HepG2 (cell line): ENCODE measurements around the gene PCDH12. TPM values are rescaled to one million over a fixed set of nuclear protein-coding genes. Genes with fewer than 3 reads are reported as not detected.
A peak's percentile ranks its signal among the peaks of the same experiment; 100 is the strongest.

Source experiments
- BORCS8-MEF2B ChIP-seq: sonication (generic); formaldehyde crosslinking; IDR thresholded peaks from 2 replicates; pipeline ENCODE4 v1.8.0; 2022; ENCODE audit warnings: mild to moderate bottlenecking, missing genetic modification reagents
- EHMT2 ChIP-seq: fragments of 200-600 bp; sonication (generic); IDR thresholded peaks from 2 replicates; pipeline ENCODE4 v1.7.0; 2017; ENCODE audit warnings: antibody characterized with exemption, low read depth, low read length, borderline replicate concordance
- EP300 ChIP-seq, 3 experiments: sonication (generic) in 1 of 3; formaldehyde crosslinking in 1 of 3; IDR thresholded peaks; 2 replicates each; pipeline versions ENCODE4 v1.5.1 to v1.6.1; 2011 to 2020; ENCODE audit warnings: low read depth in 2 of 3, low read length in 2 of 3, borderline replicate concordance in 1 of 3, improper control_type of control experiment in 1 of 3, mild to moderate bottlenecking in 1 of 3, missing genetic modification reagents in 1 of 3, moderate library complexity in 1 of 3
- PITX1 ChIP-seq: sonication (generic); formaldehyde crosslinking; IDR thresholded peaks from 2 replicates; pipeline ENCODE4 v1.5.1; 2020; ENCODE audit warnings: mild to moderate bottlenecking, missing genetic modification reagents
- PRPF4 ChIP-seq: fragments of 200-400 bp; formaldehyde crosslinking; IDR thresholded peaks from 2 replicates; pipeline ENCODE4 v1.6.1; 2016; ENCODE audit warnings: low read length, low read depth; ENCODE audit not compliant: poor library complexity, severe bottlenecking
- SRY ChIP-seq: sonication (generic); formaldehyde crosslinking; IDR thresholded peaks from 2 replicates; pipeline ENCODE4 v1.8.0; 2022; ENCODE audit warnings: mild to moderate bottlenecking, missing genetic modification reagents
- ZBTB42 ChIP-seq: sonication (generic); formaldehyde crosslinking; IDR thresholded peaks from 2 replicates; pipeline ENCODE4 v1.5.0; 2020; ENCODE audit warnings: mild to moderate bottlenecking, missing genetic modification reagents
- ZEB1 ChIP-seq: IDR thresholded peaks from 2 replicates; pipeline ENCODE4 v1.6.1; 2012; ENCODE audit warnings: mild to moderate bottlenecking, low read depth, inconsistent platforms; ENCODE audit not compliant: insufficient replicate concordance
- ZNF501 ChIP-seq: sonication (generic); formaldehyde crosslinking; IDR thresholded peaks from 2 replicates; pipeline ENCODE4 v1.5.1; 2020; ENCODE audit warnings: mild to moderate bottlenecking, moderate library complexity, missing genetic modification reagents
- ZNF562 ChIP-seq: sonication (generic); formaldehyde crosslinking; IDR thresholded peaks from 2 replicates; pipeline ENCODE4 v1.8.0; 2022; ENCODE audit warnings: missing genetic modification reagents, borderline replicate concordance
- ZNF616 ChIP-seq: sonication (generic); formaldehyde crosslinking; IDR thresholded peaks from 2 replicates; pipeline ENCODE4 v1.5.0; 2020; ENCODE audit warnings: low read depth, mild to moderate bottlenecking, missing genetic modification reagents
- ZNF629 ChIP-seq: sonication (generic); formaldehyde crosslinking; conservative IDR thresholded peaks from 2 replicates; pipeline ENCODE4 v1.5.0; 2020; ENCODE audit warnings: missing genetic modification reagents
- ZNF713 ChIP-seq: sonication (generic); formaldehyde crosslinking; IDR thresholded peaks from 2 replicates; pipeline ENCODE4 v1.4.0; 2020; ENCODE audit warnings: mild to moderate bottlenecking, missing genetic modification reagents
- polyA plus RNA-seq, 8 experiments: library from polyadenylated mRNA; depleted of rRNA in 3 of 8; stranded (reverse) in 7 of 8; unstranded in 1 of 8; fragments of >200 nt; fragmentation: Illumina TruSeq in 4 of 8; extraction: Trizol in 4 of 8; gene quantifications; 2 replicates each; pipeline versions ENCODE4 v1.2.1 to v1.2.3, GENCODE V29; 2011 to 2016; ENCODE audit warnings: low read depth in 4 of 8, missing spikeins in 1 of 8, mixed read lengths in 1 of 8; ENCODE audit not compliant: insufficient read depth in 1 of 8
- total RNA-seq, 5 experiments: library from RNA; depleted of rRNA; stranded (reverse); fragments of >200 nt; fragmentation: Illumina TruSeq; extraction: Trizol; gene quantifications; 2 replicates each; pipeline ENCODE4 v1.2.3, GENCODE V29; 2016; ENCODE audit warnings: low read depth in 1 of 5
- TF ChIP-seq, protein P1 (sequence below), 2 experiments: sonication (generic) in 1 of 2; formaldehyde crosslinking in 1 of 2; IDR thresholded peaks; 2 replicates each; pipeline versions ENCODE4 v1.4.0 to v1.6.1; 2016 to 2020; ENCODE audit warnings: borderline replicate concordance in 1 of 2, low read depth in 1 of 2, mild to moderate bottlenecking in 1 of 2, missing genetic modification reagents in 1 of 2
- TF ChIP-seq, protein P2 (sequence below): IDR thresholded peaks from 2 replicates; pipeline ENCODE4 v1.6.1; 2018; ENCODE audit warnings: missing genetic modification reagents
- TF ChIP-seq, protein P3 (sequence below): sonication (generic); formaldehyde crosslinking; IDR thresholded peaks from 2 replicates; pipeline ENCODE4; 2020; ENCODE audit warnings: missing genetic modification reagents, mild to moderate bottlenecking, borderline replicate concordance
- TF ChIP-seq, protein P4 (sequence below): sonication (generic); formaldehyde crosslinking; IDR thresholded peaks from 2 replicates; pipeline ENCODE4 v1.4.0; 2020; ENCODE audit warnings: missing genetic modification reagents, borderline replicate concordance

Gene PCDH12
- total and polyA plus RNA-seq, 2 of the 13 experiments (the other 11 are each of a cell fraction or from before 2014, with no cell fraction given) = not detected

DNA sequence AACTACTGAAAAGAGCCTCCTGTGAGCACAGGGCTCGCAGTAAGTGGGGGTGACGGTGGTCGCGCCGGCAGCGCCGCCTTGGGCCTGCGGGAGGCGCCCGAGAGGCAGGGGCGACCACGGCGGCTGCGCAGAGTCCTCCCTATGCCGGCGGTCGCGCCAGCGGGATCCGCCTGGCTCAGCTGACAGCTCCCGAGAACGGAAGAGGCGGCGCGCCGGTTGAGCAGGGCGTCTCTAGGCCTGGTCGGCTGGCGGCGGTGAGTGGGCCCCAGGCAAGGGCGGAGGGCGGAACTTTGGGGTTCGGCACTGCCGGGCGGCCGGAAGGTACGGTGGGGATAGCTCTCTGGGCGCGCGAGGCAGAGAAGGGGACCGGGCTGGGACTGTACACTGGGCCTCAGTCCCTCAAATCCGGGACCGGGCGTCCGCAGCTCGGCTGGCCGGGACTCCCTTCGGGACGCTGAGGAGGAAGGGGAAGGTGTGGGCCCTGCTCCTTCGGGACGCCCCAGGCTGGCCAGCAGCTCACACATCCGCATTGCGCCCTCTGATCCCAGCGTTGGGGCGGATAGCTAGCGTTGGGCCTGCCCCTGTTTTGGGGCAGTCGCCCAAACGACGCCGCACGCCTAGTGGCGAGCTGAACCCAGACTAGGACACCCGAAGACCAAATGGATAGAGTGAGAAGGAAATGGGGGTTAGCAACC is 11.1 kb upstream of the PCDH12 start, which contains the start of gene RNF14 (continued):
- TF ChIP-seq ZNF562 (CRISPR knock-in tag) = no peak
- 0 out of 2 replicates have a peak, but pooled peaks have one; percentile 47 for TF ChIP-seq ZNF713 (CRISPR knock-in tag)
- TF ChIP-seq, protein P1, sequence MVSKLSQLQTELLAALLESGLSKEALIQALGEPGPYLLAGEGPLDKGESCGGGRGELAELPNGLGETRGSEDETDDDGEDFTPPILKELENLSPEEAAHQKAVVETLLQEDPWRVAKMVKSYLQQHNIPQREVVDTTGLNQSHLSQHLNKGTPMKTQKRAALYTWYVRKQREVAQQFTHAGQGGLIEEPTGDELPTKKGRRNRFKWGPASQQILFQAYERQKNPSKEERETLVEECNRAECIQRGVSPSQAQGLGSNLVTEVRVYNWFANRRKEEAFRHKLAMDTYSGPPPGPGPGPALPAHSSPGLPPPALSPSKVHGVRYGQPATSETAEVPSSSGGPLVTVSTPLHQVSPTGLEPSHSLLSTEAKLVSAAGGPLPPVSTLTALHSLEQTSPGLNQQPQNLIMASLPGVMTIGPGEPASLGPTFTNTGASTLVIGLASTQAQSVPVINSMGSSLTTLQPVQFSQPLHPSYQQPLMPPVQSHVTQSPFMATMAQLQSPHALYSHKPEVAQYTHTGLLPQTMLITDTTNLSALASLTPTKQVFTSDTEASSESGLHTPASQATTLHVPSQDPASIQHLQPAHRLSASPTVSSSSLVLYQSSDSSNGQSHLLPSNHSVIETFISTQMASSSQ (IDR thresholded peaks at IDR 0.05; ENCODE audit: low read depth) = no peak
- TF ChIP-seq, protein P1 (CRISPR knock-in tag; IDR thresholded peaks at IDR 0.05; ENCODE audit: borderline replicate concordance) = peak; percentile 77
- TF ChIP-seq ZEB1 = no peak
- no peak for TF ChIP-seq ZNF616 (CRISPR knock-in tag)
- no peak for TF ChIP-seq ZBTB42
- TF ChIP-seq ZNF501 (CRISPR knock-in tag) = peak; percentile 98
- TF ChIP-seq, protein P2, sequence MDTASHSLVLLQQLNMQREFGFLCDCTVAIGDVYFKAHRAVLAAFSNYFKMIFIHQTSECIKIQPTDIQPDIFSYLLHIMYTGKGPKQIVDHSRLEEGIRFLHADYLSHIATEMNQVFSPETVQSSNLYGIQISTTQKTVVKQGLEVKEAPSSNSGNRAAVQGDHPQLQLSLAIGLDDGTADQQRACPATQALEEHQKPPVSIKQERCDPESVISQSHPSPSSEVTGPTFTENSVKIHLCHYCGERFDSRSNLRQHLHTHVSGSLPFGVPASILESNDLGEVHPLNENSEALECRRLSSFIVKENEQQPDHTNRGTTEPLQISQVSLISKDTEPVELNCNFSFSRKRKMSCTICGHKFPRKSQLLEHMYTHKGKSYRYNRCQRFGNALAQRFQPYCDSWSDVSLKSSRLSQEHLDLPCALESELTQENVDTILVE = 0 out of 2 replicates have a peak, but pooled peaks have one; percentile 69
- TF ChIP-seq BORCS8-MEF2B = peak; percentile 85; the same call in 1 of the 2 replicates
- TF ChIP-seq ZNF629 (CRISPR knock-in tag) = peak; percentile 18
- peak; percentile 30; the same call in 1 of the 2 replicates for TF ChIP-seq SRY
- TF ChIP-seq, protein P3, sequence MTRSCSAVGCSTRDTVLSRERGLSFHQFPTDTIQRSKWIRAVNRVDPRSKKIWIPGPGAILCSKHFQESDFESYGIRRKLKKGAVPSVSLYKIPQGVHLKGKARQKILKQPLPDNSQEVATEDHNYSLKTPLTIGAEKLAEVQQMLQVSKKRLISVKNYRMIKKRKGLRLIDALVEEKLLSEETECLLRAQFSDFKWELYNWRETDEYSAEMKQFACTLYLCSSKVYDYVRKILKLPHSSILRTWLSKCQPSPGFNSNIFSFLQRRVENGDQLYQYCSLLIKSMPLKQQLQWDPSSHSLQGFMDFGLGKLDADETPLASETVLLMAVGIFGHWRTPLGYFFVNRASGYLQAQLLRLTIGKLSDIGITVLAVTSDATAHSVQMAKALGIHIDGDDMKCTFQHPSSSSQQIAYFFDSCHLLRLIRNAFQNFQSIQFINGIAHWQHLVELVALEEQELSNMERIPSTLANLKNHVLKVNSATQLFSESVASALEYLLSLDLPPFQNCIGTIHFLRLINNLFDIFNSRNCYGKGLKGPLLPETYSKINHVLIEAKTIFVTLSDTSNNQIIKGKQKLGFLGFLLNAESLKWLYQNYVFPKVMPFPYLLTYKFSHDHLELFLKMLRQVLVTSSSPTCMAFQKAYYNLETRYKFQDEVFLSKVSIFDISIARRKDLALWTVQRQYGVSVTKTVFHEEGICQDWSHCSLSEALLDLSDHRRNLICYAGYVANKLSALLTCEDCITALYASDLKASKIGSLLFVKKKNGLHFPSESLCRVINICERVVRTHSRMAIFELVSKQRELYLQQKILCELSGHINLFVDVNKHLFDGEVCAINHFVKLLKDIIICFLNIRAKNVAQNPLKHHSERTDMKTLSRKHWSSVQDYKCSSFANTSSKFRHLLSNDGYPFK (CRISPR knock-in tag) = peak; percentile 87
- TF ChIP-seq PITX1 (CRISPR knock-in tag) = peak; percentile 45
- no peak for TF ChIP-seq EHMT2
- TF ChIP-seq, protein P4, sequence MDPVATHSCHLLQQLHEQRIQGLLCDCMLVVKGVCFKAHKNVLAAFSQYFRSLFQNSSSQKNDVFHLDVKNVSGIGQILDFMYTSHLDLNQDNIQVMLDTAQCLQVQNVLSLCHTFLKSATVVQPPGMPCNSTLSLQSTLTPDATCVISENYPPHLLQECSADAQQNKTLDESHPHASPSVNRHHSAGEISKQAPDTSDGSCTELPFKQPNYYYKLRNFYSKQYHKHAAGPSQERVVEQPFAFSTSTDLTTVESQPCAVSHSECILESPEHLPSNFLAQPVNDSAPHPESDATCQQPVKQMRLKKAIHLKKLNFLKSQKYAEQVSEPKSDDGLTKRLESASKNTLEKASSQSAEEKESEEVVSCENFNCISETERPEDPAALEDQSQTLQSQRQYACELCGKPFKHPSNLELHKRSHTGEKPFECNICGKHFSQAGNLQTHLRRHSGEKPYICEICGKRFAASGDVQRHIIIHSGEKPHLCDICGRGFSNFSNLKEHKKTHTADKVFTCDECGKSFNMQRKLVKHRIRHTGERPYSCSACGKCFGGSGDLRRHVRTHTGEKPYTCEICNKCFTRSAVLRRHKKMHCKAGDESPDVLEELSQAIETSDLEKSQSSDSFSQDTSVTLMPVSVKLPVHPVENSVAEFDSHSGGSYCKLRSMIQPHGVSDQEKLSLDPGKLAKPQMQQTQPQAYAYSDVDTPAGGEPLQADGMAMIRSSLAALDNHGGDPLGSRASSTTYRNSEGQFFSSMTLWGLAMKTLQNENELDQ (CRISPR knock-in tag) = no peak
- peak; percentile 12 to 34; a peak in 2 of 4 replicates for TF ChIP-seq EP300 (IDR thresholded peaks at IDR 0.05; ENCODE audit: low read depth in 2 of 2, low read length in 2 of 2)
- no peak; the same call in 1 of the 2 replicates for TF ChIP-seq EP300 (CRISPR knock-in tag; IDR thresholded peaks at IDR 0.05; ENCODE audit: borderline replicate concordance)
- TF ChIP-seq PRPF4 = no peak
